DMS79 treated with DMSO at 0.1 percent for 48 hours (cell line): Measurements from ENCODE around the gene NPPA.

Source experiments
- DNase-seq: peaks from one replicate; lab custom pipeline; 2025; lab: John Stamatoyannopoulos, UW

Gene NPPA

DNA sequence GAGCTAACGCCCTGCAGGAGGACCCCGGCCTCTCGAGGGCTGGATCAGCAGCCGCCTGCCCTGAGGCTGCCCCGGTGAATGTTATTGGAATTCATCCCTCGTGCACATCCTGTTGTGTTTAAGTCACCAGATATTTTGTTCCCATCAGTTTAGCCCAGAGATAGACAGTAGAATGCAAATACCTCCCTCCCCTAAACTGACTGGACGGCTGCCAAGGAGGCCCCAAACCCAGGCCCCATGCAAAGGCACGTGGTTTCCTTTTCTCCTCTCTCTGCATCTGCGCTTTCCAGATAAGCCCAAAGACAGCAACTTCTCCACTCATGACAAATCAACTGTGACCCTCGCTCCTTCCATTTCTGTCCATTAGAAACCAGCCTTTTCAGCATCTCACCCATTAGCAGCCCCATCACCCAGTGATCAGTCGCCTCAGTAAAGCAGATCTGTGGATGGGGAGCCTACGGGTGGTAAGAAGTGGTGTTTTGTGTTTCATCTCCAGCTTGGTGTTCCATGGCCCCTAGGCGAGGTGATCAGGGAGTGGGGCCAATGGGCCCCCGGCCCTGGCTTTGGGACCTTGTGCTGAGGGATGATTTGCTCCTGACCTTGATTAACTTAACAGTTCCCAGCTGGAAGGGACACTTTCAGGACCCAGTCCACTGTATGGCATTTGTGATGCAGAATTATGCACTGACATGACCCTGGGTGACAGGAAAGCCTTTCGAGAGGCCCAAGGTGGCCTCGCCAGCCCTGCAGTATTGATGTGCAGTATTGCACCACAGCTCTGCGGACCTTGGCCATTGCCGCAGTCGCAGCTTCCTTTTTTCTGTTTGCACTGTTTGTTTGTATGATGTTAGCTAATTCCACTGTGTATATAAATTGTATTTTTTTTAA, 5.2 kb downstream of the NPPA start:
- DNase-seq = no peak

DNA sequence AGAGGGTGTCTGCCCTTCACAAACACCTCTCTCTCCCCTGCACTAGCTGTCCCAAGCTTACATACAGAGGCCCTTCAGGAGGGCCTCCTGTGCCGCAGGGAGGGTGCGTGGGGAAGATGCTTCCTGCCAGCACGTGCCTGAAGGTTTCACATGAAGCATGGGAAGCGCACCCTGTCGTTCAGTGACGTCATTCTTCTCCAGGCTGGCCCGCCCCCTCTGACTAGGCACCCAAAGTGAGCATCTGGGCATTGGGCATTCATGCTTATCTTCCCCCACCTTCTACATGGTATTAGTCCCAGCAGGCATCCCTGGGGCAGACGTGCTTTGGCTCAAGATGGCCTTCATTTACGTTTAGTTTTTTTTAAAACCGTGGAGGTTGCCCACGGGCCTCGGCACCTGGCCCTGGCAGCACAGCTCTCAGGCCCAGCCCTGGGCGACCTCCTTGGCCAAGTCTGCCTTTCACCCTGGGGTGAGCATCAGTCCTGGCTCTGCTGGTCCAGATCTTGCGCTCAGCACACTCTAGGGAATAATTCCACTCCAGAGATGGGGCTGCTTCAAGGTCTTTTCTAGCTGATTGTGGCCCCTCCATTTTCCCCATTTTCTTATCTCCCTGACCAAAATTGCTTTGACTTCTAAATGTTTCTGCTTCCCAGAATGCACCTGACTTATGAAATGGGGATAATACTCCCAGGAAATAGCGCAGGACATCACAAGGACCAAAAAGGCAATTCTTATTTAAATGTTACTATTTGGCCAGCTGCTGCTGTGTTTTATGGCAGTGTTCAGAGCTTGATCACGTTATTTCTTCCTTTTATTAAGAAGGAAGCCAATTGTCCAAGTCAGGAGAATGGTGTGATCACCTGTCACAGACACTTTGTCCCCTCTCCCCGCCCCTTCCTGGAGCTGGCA, 6.1 kb downstream of the NPPA start:
- DNase-seq = no peak

- no peak for DNase-seq
Measured at GRCh38 chr1:11839727-11840705, 7.6 kb downstream of the NPPA start.

DNA sequence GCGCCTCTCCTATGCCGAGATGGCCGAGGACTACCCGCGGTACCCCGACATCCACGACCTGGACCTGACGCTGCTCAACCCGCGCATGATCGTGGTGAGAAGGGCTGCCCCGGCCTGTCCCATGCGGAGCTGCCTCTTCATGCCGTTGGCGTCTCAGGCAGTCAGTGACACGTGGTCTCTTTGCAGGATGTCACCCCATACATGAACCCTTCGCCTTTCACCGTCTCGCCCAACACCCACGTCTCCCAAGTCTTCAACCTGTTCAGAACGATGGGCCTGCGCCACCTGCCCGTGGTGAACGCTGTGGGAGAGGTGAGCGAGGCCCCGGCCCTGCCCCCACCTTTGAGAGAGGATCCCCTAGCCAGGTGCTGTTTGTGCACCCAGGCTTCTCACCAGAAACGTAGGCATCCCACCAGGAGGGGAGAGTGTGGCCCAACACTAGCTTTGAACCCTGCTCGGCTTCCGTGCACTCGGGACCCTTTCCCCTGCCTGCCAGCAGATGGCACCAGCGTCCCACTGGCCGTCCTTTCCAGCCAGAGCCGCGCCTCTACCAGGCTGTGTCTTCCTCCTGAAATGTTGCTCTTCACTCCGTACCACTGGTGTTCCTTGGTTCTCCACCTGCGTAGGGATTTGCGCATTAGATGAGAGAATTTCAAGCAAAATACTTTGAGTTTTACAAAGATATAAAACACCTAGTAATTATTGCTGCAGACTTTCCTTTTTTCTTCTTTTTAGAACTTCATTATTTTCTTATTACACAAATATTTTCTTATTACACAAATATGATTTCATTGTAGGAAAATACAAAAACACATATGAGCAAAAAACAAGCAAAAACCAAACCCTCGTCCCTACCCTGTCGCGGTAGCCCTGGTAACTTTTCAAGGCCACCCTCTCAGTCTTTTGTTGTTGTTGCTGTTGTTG, 9.0 kb downstream of the NPPA start:
- peak; percentile 76 for DNase-seq

- no peak for DNase-seq
Measured at GRCh38 chr1:11837767-11838348, 9.7 kb downstream of the NPPA start.

DNA sequence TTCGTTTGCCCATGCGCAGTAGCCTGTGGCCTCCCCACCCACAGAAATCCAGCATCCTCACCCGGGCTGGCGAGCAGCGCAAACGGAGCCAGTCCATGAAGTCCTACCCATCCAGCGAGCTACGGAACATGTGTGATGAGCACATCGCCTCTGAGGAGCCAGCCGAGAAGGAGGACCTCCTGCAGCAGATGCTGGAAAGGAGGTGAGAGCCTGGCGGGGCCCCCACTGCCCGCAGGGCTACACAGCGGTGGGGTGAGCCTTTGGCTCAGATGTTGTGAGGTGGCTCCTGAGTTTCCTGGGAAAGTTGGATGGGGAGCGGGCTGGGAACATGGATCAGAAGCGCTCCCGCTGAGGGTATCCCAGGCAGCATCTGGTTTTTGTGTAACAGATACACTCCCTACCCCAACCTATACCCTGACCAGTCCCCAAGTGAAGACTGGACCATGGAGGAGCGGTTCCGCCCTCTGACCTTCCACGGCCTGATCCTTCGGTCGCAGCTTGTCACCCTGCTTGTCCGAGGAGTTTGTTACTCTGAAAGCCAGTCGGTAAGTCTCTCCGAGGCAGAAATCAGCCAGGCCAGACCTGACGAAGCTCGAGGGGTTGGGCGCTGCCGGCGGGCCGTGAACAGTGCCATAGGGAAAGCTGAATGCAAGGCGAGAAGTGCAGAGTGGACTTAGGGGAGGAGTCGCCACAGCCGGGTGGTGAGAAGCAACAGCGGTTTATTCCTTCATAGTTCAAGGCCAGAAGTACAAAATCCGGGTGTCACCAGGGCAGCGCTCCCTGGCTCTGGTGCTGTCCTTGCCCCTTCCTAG, 10.4 kb downstream of the NPPA start:
- DNase-seq = no peak

DNA sequence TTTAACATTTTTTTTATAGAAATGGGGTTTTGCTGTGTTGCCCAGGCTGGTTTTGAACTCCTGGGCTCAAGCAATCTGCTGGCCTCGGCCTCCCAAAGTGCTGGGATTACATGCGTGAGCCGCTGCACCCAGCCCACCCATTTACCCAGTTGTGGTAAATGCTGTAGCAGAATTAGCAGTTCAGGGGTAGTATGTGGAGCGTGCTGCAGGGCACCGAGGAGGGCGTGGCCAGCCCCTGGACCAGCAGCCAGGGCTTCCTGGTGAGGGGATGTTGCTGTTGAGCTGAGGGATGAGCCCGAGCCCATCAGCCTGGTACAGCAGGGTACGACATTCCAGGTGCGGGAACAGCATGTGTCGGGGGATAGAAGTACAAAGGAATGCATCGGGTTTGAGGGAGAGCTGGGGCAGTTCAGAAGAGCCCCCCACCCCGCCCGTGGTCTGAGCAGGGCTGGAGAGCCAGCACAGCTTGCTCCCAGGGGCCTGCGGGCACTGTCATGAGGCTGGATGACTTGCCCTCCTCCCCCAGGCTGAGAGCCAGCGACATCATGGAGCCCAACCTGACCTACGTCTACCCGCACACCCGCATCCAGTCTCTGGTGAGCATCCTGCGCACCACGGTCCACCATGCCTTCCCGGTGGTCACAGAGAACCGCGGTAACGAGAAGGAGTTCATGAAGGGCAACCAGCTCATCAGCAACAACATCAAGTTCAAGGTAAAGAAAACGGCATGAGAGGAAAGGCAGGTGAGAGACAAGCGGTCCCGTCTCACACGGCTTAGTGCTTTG, 11.9 kb downstream of the NPPA start:
- no peak for DNase-seq

DNA sequence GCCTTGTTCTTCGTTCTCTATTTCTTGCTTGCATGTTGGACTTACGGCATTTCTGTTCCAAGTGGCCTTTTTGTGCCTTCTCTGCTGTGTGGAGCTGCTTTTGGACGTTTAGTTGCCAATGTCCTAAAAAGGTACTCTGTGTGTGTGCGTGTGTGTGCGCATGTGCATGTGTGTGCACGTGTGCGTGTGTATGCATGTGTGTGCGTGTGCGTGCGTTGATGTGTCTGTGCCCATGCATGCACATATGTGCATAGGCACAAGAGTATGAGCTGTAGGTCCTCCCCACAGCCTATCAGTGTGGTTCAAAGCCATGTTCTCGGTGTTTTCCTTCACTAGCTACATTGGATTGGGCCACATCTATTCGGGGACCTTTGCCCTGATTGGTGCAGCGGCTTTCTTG, 13.7 kb downstream of the NPPA start:
- no peak for DNase-seq

DNA sequence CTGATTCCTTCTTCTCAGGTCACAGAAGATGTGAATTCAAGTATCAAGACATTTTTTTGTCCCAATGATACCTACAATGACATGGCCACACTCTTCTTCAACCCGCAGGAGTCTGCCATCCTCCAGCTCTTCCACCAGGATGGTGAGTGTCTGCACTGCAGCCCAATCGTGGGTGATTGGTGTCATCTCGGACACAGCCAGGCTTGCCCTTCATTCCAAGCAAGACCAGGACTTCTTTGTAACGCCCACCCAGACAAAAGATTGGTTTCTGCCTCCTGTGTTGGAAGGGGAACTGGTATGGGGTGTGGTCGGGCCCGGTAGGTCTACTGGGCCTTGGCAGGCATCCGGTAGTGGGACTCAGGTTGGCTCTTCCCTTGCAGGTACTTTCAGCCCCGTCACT, 14.1 kb downstream of the NPPA start:
- DNase-seq = no peak

- no peak for DNase-seq
Measured at GRCh38 chr1:11831945-11832725, 15.4 kb downstream of the NPPA start.

GRCh38 chr1:11828511-11828910, 19.1 kb downstream of the NPPA start:
- DNase-seq = no peak

DNA sequence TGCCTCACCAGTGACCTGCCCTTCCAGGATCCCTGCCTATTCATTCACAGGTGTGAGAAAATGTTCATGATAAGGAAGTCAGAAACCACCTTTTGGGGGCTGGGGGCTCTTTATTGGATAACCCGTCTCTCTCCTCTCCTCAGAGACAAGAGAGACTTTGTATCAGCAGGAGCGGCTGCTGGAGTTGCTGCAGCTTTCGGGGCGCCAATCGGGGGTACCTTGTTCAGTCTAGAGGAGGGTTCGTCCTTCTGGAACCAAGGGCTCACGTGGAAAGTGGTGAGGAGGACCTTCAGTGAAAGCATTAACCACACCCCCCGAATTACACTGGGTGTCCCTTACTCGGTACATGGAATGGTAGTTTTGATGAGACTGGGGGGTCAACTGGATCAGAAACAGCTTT, 20.6 kb downstream of the NPPA start:
- DNase-seq = no peak

- no peak for DNase-seq
Measured at GRCh38 chr1:11825131-11825530, 22.5 kb downstream of the NPPA start.

DNA sequence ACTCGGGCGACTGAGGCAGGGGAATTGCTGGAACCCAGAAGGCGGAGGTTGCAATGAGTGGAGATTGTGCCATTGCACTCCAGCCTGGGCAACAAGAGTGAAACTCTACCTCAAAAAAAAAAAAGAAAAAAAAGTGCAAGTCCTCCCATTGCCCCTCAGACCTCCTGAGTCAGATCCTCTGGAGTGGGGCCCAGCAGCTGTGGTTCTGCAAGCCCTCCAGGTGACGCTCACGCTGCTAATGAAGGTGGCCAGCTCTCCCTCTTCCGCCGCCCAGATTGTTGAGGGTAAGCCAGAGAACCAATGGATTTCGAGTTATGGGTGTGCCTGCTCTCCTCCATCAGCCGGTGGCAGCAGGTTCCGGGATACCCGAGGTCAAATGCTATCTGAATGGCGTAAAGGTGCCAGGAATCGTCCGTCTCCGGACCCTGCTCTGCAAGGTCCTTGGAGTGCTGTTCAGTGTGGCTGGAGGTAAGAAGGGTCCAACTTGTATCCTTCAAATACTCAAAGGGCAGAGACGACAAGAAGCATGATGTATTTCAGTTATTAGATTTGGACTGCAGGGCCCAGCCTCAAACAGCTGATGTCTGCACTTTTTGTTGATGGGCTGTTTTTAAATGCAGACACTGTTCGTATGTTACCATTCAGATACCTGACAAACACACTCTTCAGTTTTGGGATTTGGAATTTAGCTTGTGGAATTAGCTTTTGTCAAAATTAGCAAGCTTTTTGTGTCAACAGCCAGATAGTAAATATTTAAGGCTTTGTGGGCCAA, 24.0 kb downstream of the NPPA start:
- no peak for DNase-seq

- no peak for DNase-seq
Measured at GRCh38 chr1:11822091-11822490, 25.5 kb downstream of the NPPA start.

- DNase-seq = no peak
Measured at GRCh38 chr1:11817192-11817591, 30.4 kb downstream of the NPPA start.

DNA sequence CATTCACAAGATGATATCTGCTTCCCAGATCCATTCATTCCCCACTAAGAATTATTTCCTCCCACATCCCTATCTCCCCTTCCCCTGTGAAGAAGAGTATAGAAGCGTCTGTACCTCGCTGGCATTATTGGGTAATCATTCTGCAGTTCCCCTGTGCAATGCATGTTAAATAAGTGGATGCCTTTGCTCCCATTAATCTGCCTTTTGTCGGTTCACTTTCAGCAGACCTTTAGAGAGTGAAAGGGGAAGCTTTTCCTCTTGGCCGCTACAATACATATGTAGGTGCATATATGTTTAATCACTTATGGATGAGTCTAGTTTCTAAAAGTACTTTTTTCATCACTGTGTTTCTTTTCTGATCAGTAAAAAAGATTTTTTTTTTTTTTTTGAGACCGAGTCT, 34.6 kb downstream of the NPPA start:
- no peak for DNase-seq
